ENCODE measurements around the gene NCKAP5.

Gene NCKAP5

DNA sequence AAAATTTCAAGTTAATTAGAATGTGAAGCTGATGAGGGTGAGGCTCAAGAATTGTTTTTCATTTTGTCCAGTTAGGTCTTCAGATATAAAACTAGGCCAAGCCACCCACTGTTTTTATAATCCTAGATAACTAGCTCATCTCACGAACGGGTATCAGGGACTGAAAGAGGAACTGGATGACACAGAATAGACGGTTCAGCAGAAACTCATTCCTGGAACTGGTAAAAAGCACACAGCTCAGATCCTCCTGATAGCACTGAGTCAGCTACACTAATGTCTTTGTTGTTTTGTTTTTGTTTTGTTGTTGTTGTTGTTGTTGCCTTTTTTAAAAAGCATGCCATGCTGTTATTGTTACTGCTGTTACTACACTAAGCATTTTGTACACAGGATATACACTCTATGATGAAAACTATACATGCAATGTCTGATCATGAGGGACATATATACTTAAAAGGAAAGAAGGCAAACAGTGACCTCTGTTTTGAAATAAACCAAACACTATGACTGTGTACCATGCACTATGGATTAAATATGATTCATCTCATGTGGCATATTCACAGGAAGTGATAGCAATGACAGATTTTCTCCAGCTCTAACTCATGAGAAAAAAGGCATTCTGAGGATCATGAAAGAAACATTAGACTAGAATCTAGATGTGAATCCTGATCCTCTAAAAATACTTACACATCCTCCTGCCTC lies 437.6 kb downstream of the NCKAP5 start:
- DNase-seq: no peak

DNA sequence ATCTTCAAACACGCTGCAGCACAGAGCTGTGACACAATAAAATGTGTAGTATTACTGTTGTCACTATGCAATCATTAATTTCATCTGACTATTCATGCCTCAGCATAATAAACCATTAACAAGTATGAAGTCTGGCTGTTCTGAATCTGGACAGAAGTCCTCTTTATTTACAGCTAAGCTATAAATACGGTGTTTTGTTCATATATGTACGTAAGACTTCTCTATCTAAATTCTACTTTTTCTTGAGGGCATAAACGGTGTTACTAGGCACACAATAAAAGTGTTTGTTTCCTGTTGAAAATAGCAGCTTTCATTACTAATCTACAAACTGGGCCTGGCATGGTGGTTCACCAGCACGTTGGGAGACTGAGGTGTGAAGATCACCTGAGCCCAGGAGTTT lies 443.8 kb downstream of the NCKAP5 start:
- DNase-seq: no peak

DNA sequence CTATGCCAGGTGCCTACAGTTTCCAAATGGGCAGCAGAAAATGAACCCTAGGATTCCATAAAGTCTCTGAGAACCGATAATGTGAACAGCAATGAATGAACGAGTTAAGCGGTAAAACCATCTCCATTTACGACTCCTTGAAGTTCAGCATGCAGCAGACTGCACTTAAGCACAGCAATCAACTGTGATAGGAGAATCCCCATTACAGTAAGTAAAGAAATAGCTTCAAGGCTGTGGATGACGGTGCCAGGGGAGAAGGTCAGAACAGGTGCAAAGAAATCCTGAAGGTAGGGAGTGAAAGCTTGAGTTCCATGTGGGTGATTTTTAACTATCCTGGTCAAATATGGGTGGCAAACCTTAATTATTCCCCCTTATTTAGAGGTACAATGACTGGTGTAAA lies 444.4 kb downstream of the NCKAP5 start:
- no peak for DNase-seq

DNA sequence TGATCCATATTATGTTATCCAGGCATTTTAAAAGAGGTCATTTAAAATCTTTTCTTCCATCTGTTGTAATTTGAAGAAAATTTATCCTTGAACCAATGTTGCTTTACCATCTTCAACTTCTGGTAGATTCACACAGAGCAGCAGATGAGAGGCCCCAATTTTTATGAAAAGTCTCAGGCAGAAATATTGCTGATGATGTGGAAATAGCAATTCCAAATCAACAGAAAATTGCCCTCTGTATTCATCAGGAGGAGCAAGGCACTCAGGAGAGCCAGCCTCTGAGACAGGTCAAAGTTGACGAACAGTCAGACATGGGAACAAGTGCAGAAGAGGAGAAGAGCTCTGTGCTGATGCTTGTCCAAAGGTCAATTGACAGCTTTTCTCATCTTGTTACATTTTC lies 444.9 kb downstream of the NCKAP5 start:
- DNase-seq: no peak

DNA sequence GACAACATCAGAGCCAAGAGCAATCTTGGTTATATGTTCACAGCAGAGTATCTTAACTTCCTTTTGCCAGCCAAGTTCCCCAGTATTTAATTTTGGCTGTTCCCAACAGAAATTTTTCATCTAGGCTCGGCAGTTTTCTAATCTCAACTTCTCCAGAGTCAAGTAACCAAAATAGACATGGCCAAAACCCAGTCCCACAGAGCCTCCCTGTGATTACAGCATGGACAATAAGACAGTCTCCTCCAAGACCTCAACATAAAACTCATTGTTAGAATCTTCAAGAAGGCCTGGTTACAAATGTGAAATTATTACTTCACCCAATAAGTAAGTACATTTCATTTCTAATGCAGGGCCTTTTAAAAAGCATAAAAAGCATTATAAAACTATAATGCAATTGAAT lies 445.7 kb downstream of the NCKAP5 start:
- no peak for DNase-seq

DNA sequence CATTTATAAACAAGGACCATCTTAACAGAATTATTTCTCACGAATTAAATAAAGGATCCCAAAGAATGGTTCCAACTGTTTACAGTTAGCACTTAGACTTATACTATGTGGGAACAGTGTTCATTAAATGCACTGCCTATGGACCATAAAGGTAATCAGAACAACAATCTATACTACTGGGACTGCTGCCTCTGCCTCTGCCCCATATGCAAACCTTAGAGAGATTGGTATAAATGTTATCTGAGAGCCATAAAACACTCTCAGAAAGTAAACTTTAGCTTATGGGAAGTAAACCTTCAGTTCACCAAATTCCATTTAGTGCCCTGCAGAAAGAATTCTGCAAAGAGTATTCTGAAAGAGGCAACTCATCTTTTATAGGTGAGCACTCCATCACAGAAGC lies 448.0 kb downstream of the NCKAP5 start:
- DNase-seq: no peak

DNA sequence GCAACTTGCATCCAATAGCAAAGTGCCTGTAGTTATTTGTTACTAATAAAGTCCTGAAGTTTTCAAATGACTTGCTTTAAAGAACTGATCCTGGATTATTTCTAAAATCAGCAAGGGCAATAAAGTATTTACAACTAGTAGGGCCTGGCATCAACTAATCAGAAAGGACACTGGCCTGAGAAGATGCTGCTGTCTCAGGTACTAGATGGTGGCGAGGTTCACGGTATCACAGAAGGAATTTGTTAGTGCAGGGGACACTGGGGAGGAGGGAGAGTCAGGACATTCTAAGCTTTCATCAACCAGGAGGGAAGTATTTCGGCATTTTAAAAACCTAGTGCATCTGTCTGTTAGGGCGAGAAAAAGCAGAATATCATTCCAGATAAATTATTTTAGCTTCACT lies 458.1 kb downstream of the NCKAP5 start:
- DNase-seq: no peak

DNA sequence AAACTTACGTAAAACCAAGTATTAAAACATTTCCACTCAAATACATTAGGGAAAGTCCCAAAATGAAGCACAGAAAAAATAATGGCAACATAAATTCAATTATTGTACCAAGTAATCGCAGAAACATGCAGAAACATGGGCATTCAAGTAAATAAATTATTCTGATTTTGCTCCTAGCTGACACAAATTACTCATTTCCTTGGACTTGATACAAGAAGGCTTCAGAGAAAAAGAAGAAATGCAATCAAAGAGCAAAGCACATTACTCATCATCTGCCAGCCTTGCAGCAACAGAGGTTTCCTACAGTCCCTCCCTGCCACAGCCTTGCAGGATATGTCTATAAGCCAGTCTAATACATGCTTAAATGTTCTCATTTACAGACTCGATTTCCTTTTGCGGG lies 458.5 kb downstream of the NCKAP5 start:
- no peak for DNase-seq

DNA sequence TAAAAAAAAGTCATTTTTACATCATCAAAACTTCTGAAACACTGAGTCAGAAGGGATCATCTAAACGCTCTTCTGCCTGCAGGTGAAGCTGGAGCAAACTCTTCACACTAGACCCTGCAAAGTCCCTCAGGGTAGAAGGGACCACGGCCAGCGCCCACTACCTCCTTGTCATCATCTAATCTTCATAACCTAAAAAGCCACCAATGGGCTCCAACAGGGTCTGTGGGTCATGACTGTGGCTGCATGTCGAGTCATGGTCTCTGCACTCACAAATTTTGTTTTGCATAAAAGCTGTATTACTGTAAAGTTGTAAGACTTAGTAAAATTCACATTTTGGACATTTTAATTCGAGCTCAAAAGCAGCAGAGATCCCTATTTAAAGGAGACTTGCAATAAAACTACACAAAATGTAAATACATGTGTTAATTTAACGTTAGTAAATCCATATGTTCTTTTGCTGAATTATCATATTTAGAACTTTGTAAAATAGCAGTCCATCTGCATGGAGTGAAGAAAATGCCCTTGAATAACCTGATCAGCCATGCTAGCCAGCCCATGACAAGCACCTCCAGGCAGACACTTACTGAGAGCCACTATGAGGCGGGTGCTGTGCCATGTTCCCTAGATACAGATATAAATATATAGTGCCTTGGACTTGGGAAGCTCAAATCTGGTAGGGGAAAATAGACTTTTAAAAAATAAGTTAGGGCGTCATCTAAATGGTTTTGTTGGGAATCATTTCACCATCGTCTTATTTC lies 461.0 kb downstream of the NCKAP5 start:
- DNase-seq: no peak

DNA sequence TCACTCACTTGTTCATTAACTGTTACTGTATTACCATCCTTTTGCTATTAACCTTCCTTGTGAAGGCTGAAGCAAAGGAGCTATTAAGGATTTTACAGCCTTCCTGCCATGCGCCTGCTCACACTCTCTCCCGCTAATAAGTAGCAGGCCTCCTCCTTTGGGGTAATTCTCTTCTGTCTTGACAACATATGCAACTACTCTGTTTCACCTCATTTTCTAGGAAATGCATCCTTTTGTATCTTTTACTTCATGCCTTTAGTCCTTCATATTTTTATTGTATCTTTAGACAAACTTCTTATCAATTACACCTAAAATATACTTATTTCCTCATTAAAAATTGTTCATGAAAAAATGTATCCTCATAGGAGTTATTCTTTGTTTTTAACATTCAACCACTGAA lies 463.4 kb downstream of the NCKAP5 start:
- no peak for DNase-seq

DNA sequence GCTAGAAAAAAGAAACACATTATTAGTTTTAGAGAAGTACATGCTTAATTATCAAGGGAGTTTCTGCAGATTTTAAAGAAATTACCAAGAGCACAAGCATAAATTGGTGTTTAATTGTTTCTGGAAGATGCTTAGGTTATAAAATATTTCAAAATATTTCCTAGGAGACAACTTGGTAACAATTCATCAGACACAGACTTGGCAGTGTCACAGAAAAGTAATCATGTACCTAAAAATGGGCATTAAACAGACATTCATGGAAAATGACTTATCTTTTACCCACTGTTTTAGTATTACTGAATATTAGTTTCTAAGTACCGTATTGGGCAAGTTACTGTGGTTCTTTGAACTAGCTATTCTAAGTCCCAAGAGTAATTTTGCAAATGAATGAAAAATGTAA lies 469.5 kb downstream of the NCKAP5 start:
- no peak for DNase-seq

DNA sequence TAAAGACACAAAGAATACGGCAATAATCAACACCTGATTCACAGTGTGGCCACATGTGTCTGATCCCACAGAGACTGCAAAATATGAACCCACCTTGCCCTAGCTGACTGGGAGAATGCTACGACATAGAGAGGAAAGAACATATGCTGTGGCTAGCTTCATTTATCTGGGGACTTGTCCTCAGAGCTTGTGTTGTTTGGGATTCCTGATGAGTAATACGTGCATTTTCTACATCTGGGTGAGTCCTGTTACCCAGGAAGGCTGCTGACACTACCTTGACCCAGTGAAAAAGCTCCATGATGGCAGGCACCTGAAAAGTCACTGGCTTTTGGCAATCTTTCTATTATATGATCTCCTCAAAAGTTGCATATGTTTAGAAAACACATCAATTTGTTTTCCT lies 470.6 kb downstream of the NCKAP5 start:
- DNase-seq: no peak

DNA sequence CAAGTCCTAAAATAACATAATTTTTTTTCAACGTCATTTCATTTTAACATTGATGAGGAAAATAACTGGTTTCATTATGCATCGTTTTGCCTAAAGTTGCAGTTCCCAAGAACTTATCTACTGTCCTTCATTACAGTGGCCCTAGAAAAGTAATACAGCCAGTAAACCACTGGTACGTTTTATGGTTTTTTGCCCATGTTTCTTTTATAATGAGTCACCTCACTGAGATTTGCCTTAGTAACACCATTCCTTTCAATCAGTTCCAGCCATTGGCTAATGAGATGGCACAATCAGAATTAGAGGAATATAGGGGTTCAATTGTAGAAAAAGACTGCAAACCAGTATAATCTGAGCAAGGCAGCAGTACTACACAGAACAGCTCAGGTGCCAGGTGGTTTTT lies 475.7 kb downstream of the NCKAP5 start:
- no peak for DNase-seq

DNA sequence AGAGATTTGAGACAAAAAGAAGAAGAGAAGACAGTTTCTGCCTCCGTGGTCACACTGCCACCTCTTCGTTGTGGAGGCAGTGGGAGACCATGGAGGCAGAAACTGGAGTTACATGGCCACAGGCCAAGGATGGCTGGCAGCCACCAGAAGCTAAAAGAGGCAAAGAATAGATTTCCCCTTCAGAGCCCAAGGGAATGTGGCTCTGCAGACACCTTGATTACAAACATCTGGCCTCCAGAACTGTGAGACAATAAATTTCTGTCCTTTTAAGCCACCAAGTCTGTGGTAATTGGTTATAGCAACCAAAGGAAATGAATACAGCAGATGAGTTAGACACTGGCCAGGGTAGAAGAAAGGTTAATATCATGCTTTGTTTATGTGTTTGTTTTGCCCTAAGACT lies 477.9 kb downstream of the NCKAP5 start:
- no peak for DNase-seq

DNA sequence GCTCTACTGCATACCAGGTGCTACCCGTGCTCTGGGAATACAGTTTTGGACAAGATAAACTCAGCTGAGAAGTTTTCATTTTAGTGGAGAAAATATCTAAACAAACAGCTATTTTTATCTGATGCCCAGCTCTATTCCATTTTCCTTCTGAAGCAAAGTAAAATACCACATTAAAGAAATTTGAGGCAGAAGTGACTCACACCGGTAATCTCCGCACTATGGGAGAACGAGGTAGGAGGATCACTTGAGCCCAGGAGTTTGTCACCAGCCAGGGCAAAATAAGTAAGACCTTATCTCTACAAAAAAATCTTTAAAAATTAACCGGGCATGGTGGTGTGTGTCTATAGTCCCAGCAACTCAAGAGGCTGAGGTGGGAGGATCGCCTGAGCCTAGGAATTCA lies 482.1 kb downstream of the NCKAP5 start:
- DNase-seq: no peak

DNA sequence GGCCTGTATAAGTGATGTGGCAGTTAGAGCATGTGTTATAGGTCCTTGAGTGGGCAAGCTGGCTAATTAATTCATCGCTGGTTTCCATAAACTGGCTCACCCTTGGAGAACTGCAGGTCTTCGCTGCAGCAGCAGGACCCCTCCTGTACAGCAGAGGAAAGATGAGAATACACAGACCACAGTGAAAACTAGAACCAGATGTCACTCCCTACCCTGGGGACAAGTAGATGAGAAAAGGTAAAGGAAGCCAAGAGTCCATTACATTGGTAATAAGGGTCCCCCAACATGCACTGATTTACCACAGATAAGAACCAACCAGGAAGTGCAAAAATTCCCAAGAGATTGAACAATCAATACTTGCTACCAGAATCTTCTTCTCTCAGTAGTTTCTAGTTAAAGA lies 482.6 kb downstream of the NCKAP5 start:
- DNase-seq: no peak

DNA sequence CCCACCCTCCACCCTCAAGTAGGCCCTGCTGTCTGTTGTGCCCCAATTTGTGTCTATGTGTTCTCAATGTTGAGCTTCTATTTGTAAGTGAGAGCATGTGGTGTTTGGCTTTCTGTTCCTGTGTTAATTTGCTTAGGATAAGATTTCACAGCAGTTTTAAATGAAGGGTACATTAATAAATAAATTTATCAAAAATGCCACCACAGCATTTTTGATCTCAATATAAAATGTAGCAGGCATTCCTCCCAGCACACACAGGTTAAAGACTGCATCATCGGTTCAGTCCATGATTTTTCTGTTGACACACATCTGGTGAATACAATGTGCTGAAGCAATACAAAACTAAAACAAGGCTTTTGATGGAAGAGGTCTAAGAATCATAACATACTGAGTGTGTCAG lies 486.2 kb downstream of the NCKAP5 start:
- no peak for DNase-seq

DNA sequence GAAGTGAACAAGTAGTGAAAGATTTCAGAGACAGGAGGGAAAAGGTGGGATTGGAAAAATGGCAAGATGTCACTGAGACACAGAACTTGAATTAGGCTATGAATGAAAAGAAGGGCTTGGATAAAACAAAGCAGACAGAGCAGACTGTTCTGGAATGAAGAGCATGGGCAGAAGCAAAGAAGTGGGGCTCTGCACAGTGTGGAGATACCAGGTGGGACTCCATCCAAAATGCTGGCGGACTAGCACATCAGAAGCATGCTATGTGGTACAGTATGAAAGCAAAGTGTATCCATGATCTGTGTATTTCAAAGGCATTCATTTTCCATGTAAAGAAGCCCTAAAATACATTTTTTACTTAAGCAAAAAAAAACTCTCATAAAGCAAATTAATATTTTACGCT lies 487.4 kb downstream of the NCKAP5 start:
- no peak for DNase-seq

DNA sequence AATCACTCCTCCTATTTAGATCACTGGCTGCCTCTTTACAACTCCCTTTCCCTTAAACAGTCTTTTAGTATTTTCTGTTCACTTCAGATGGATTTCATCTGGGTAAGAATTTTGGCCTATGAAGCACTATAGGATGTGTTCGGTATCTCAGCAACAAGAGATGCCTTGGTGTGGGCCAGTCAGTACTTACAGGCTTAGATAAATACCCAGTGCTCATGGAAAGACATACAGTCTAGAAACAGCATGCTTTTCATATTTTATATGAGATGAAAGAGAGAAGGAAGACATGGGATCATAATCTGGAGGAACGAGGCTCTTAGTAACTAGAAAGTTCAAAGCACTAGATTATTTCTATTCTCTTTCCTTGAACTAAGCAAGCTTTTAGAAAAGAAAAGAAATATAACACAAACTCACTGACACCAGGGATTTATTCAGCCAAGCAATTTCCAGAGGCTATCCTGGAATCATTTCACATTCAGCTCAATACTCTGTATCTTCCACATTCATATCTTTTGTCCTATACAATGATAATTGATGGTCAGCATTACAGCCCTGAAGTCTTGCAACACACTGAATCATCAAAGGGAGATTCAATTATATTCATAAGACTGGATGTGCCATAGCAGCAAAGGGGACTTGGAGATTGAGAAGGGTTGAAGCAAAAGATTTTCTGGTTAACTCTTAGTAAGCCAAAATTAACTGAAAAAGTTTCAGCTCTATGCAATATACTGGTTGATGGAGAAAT lies 489.4 kb downstream of the NCKAP5 start:
- no peak for DNase-seq

DNA sequence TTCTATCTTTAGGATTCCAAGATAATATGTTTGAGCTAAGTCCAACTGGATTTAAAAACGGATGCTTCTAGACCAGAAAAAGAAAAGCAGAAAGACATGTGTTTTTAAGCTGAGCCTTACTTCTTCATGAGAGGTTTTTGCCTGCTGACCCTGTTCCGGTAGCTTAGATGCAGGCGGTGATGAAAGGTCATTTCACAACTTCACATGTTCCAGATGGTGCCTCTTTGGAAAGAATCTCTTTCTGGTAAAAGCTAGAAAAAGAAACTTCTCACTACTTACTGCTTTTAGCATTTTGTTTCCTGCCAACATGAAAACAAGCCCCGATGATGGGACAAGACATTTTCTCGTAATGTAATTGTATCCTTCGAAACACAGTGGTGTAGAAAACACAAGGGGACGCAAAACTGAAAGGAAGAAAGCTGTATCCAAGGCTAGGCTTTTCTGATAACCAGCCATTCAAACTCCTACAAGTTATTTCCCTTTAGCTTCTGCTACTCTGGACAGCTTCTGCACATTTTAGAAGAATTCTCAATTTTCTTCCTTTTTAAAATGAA lies 490.9 kb downstream of the NCKAP5 start:
- no peak for DNase-seq

DNA sequence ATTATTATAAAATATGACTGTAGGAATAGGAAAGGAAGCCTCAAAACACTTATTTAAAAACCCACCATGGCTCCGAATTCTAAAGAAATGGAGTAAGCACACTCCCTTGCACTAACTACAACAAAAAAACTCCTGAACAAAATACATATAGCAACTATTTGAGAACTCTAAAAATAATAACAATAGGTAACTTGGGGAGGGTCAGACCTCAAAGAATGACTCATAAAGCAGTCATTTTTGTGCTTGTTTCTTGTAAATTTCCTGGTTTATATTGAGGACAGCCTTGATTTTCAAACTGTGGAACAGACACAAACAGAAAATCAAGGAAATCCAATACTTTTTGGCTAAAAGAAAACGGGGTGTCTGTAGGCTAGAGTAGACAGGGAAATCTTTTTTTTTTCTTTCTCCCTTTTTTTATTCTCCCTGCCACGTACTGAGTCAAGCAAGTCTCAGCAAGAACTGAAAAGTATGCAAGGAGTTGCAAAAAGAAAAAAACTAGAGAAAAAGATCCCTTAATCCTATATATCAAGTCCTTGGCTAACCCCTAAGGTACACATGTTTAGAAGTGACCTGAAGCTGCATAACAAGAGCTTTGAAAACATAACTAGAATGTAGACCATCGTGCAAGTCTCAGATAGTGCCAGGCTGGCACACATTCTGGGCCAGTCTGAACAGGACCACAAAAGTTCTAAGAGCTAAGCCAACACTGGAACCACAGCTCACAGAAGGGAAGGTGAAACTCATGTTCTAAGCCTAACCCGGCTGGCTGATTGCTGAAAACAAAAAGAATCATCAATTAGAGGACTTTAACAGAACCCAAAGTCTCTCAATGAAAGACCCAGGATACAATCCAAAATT lies 495.2 kb downstream of the NCKAP5 start:
- DNase-seq: no peak

DNA sequence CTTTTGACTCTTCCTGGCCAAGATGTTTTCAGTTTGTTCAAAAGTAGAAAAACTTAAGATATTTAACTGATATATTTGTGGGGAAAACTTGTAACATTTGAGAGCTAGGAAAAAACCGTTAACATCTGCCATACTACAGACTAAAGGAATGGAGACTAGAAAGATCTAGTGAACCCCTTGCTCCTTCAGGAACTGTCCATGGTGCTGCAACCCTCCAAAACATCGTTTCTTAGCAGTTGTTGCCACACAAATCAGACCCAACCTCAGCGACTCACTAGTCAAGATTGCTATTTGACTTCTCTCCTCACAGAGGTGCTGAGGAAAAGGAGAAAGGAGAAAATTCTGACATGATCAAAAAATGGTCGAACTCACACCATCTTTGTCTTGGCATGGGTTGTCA lies 504.5 kb downstream of the NCKAP5 start:
- DNase-seq: no peak

All from effector CD4-positive, alpha-beta T cell (primary cell).